AG04450 (cell line): ENCODE results near the gene SNRPB2. TPM values are rescaled to one million over a fixed set of nuclear protein-coding genes. Genes with fewer than 3 reads are reported as not detected.

Experiments
- CTCF ChIA-PET: fragments of 300-600, 350-600 bp; formaldehyde crosslinking; extraction: SDS; loops from one replicate; lab custom pipeline; 2022; ENCODE audit warnings: antibody characterized with exemption, inconsistent platforms; lab: Charles Lee
- POLR2A ChIA-PET: fragments of 350-600 bp; formaldehyde crosslinking; extraction: SDS; loops from one replicate; lab custom pipeline; 2021; ENCODE audit warnings: antibody characterized with exemption, inconsistent platforms; lab: Yijun Ruan, JAX
- DNase-seq: peaks from one replicate; pipeline ENCODE4 v3.0.0-alpha.2; 2011; ENCODE audit warnings: low read depth, low spot score
- H3K27ac ChIP-seq: one replicate; pipeline ENCODE4 v1.5.1; 2012; ENCODE audit warnings: low read depth, low read length, control low read depth
- H3K27me3 ChIP-seq: one replicate; pipeline ENCODE4 v1.6.0; 2012; ENCODE audit warnings: low read length; ENCODE audit not compliant: control insufficient read depth, insufficient read depth
- H3K4me3 ChIP-seq: 2 replicates; pipeline ENCODE4 v1.5.1; 2011; ENCODE audit warnings: mild to moderate bottlenecking, low read depth, low read length, control low read depth
- H3K9me3 ChIP-seq: 2 replicates; pipeline ENCODE4 v1.5.1; 2012; ENCODE audit warnings: low read length; ENCODE audit not compliant: control insufficient read depth, insufficient read depth
- polyA plus RNA-seq: library from polyadenylated mRNA; depleted of rRNA; stranded (reverse); fragments of >200 nt; gene quantifications from 2 replicates; pipeline ENCODE4 v1.2.3, GENCODE V29; 2011
- TF ChIP-seq, protein P1 (sequence below): IDR thresholded peaks from 2 replicates; pipeline ENCODE4 v1.5.1; 2011; ENCODE audit warnings: low read depth, low read length, control low read depth, inconsistent platforms

SNRPB2 gene
- polyA plus RNA-seq, 1 experiment, result 123 TPM

- ChIA-PET CTCF (no interaction called here), POLR2A (no interaction called here)
- no peak for DNase-seq
- Histone ChIP-seq H3K27me3 (peaks cover 10% of the 10 kb centered on the region), H3K9me3 (no peaks in the 10 kb centered on the region), H3K4me3 (no peak overlapping the region), H3K27ac (no peak overlapping the region)
- TF ChIP-seq, protein P1, sequence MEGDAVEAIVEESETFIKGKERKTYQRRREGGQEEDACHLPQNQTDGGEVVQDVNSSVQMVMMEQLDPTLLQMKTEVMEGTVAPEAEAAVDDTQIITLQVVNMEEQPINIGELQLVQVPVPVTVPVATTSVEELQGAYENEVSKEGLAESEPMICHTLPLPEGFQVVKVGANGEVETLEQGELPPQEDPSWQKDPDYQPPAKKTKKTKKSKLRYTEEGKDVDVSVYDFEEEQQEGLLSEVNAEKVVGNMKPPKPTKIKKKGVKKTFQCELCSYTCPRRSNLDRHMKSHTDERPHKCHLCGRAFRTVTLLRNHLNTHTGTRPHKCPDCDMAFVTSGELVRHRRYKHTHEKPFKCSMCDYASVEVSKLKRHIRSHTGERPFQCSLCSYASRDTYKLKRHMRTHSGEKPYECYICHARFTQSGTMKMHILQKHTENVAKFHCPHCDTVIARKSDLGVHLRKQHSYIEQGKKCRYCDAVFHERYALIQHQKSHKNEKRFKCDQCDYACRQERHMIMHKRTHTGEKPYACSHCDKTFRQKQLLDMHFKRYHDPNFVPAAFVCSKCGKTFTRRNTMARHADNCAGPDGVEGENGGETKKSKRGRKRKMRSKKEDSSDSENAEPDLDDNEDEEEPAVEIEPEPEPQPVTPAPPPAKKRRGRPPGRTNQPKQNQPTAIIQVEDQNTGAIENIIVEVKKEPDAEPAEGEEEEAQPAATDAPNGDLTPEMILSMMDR, result no peak
Measured at GRCh38 chr20:16714751-16715150, 15.1 kb upstream of the SNRPB2 start.

DNA sequence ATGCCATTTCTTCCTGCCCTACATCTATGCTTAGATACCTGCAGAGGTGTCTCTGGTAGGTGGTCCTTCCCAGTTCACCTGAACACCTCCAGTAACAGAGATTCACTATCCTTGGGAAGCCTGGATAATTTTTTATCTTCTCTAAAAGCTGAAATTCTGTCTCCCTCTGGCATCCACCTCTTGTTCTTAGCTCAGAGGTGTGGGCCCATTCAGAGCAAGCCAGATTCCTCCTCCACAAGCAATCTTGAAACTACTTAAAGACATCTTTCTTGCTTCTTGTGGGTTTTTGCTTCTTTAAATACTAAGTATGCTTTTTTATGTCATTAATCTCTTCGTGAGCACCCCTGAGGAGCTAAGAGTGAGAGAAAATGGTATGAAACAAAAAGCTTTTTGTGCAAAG, 10.4 kb upstream of the SNRPB2 start:
- Histone ChIP-seq H3K27me3 (peaks cover 11% of the 10 kb centered on the region), H3K9me3 (no peaks in the 10 kb centered on the region), H3K27ac (no peak overlapping the region), H3K4me3 (no peak overlapping the region)
- CTCF ChIA-PET, result no interaction called here
- TF ChIP-seq, protein P1, result no peak
- POLR2A ChIA-PET, result no interaction called here
- DNase-seq, result no peak

GRCh38 chr20:16729080-16729479, 746 bp upstream of the SNRPB2 start:
- no peak for DNase-seq
- ChIA-PET POLR2A (no interaction called here), CTCF (interaction anchor here (1.0 to 1.3 kb wide), 3 partner anchors 11 to 253 kb away, joined by 3 read pairs; no protein-coding TSS in a partner anchor)
- no peak overlapping the region for H3K4me3 ChIP-seq
- H3K9me3 ChIP-seq, result no peaks in the 10 kb centered on the region; the same call in none of the 2 replicates
- TF ChIP-seq, protein P1, result no peak
- H3K27me3 ChIP-seq, result no peaks in the 10 kb centered on the region
- no peak overlapping the region for H3K27ac ChIP-seq

- H3K27ac ChIP-seq, result no peak overlapping the region
- no peaks in the 10 kb centered on the region; the same call in none of the 2 replicates for H3K9me3 ChIP-seq
- TF ChIP-seq, protein P1, result no peak
- no peak for DNase-seq
- CTCF ChIA-PET, result no interaction called here
- H3K27me3 ChIP-seq, result no peaks in the 10 kb centered on the region
- POLR2A ChIA-PET, result no interaction called here
- no peak overlapping the region for H3K4me3 ChIP-seq
Measured at GRCh38 chr20:16732506-16733152, 2.8 kb downstream of the SNRPB2 start.

DNA sequence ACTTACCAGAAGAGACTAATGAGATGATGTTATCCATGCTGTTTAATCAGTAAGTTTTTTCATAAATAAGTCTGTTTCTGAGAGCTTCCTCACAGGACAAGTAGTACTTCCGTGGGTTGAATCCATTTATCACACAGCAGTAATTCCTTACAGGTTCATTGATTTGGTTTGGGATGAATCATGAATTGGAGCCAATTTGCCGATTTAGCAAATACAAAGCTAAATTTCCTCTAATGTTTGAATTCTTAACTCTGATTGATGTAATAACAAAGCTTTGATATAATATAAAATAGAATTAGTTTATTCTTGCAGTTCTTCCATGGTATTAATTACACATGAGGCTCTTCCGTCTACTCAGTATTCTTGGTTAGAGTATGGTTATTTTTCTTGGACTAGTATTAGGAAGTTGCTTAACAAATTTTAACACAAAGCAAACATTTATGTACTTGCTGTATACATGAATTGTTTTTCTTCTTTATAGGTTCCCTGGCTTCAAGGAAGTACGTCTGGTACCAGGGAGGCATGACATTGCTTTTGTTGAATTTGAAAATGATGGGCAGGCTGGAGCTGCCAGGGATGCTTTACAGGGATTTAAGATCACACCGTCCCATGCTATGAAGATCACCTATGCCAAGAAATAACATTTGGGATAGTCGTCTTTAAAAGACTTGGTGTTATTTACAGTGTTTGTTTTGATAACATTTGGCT, 10.7 kb downstream of the SNRPB2 start:
- no peak overlapping the region for H3K4me3 ChIP-seq
- DNase-seq, result no peak
- CTCF ChIA-PET, result interaction anchor here (1.3 kb wide), 1 partner anchor 12 kb away, joined by 3 read pairs; no protein-coding TSS in a partner anchor
- H3K9me3 ChIP-seq, result no peaks in the 10 kb centered on the region
- no peaks in the 10 kb centered on the region for H3K27me3 ChIP-seq
- H3K27ac ChIP-seq, result no peak overlapping the region
- POLR2A ChIA-PET, result no interaction called here
- TF ChIP-seq, protein P1, result no peak
